ENCODE data around the gene SORBS1. TPM values are rescaled to one million over a fixed set of nuclear protein-coding genes. Genes with fewer than 3 reads are reported as not detected.
A peak's percentile ranks its signal among the peaks of the same experiment; 100 is the strongest.

SORBS1 gene
- total RNA-seq, 2 experiments from 2014 or later: 0.58 to 0.90 TPM

GRCh38 chr10:95560278-95561176 is 644 bp downstream of the SORBS1 start:
- DNase-seq: peak; percentile 53
- ChIA-PET POLR2A (no interaction called here), CTCF (interaction anchor here (0.9 to 1.7 kb wide), 2 partner anchors 130 to 133 kb away, joined by 3 to 5 read pairs; partner anchors contain the start of gene TCTN3)
- peak overlapping the region; percentile 96 for H3K4me3 Mint-ChIP-seq
- peak overlapping the region; percentile 65 for H3K27ac Mint-ChIP-seq
- no peaks in the 10 kb centered on the region for H3K36me3 Mint-ChIP-seq (ENCODE audit: low read depth)
- peaks cover 17% of the 10 kb centered on the region for H3K4me1 Mint-ChIP-seq
- H3K27me3 Mint-ChIP-seq: peaks cover 31% of the 10 kb centered on the region
- no peaks in the 10 kb centered on the region for H3K9me3 Mint-ChIP-seq

- POLR2A ChIA-PET: no interaction called here
Observed at GRCh38 chr10:95559896-95560277, 1.3 kb downstream of the SORBS1 start.

GRCh38 chr10:95559471-95559870 is 1.7 kb downstream of the SORBS1 start:
- no peak overlapping the region for H3K27ac Mint-ChIP-seq
- POLR2A ChIA-PET: no interaction called here
- DNase-seq: no peak
- CTCF ChIA-PET: no interaction called here
- H3K4me1 Mint-ChIP-seq: peaks cover 17% of the 10 kb centered on the region
- H3K4me3 Mint-ChIP-seq: peak overlapping the region; percentile 57
- peaks cover 31% of the 10 kb centered on the region for H3K27me3 Mint-ChIP-seq
- no peaks in the 10 kb centered on the region for H3K36me3 Mint-ChIP-seq (ENCODE audit: low read depth)
- H3K9me3 Mint-ChIP-seq: no peaks in the 10 kb centered on the region

More at GRCh38 chr10:95559896-95560277, 1.3 kb downstream of the SORBS1 start:
- Mint-ChIP-seq H3K27me3 (peaks cover 31% of the 10 kb centered on the region), H3K4me3 (peak overlapping the region; percentile 96), H3K9me3 (no peaks in the 10 kb centered on the region), H3K4me1 (peaks cover 17% of the 10 kb centered on the region), H3K36me3 (ENCODE audit: low read depth) (no peaks in the 10 kb centered on the region), H3K27ac (no peak overlapping the region)
- no peak for DNase-seq
- CTCF ChIA-PET: no interaction called here

GRCh38 chr10:95558593-95559320 is 2.4 kb downstream of the SORBS1 start:
- CTCF ChIA-PET: no interaction called here
- H3K4me1 Mint-ChIP-seq: peaks cover 17% of the 10 kb centered on the region
- POLR2A ChIA-PET: no interaction called here
- H3K36me3 Mint-ChIP-seq (ENCODE audit: low read depth): no peaks in the 10 kb centered on the region
- H3K27ac Mint-ChIP-seq: no peak overlapping the region
- no peaks in the 10 kb centered on the region for H3K9me3 Mint-ChIP-seq
- H3K27me3 Mint-ChIP-seq: peaks cover 31% of the 10 kb centered on the region
- H3K4me3 Mint-ChIP-seq: no peak overlapping the region
- DNase-seq: no peak

GRCh38 chr10:95556994-95557767 is 4.0 kb downstream of the SORBS1 start:
- no peak for DNase-seq
- ChIA-PET POLR2A (no interaction called here), CTCF (interaction anchor here (0.6 to 1.1 kb wide), 2 partner anchors 28 to 127 kb away, joined by 3 read pairs; no protein-coding TSS in a partner anchor)
- Mint-ChIP-seq H3K4me3 (no peak overlapping the region), H3K9me3 (no peaks in the 10 kb centered on the region), H3K4me1 (peaks cover 17% of the 10 kb centered on the region), H3K27me3 (peaks cover 28% of the 10 kb centered on the region), H3K27ac (no peak overlapping the region), H3K36me3 (ENCODE audit: low read depth) (no peaks in the 10 kb centered on the region)

GRCh38 chr10:95553674-95554073 is 7.5 kb downstream of the SORBS1 start:
- CTCF ChIA-PET: no interaction called here
- no peaks in the 10 kb centered on the region for H3K36me3 Mint-ChIP-seq (ENCODE audit: low read depth)
- H3K9me3 Mint-ChIP-seq: no peaks in the 10 kb centered on the region
- peaks cover 17% of the 10 kb centered on the region for H3K27me3 Mint-ChIP-seq
- no peak overlapping the region for H3K4me3 Mint-ChIP-seq
- POLR2A ChIA-PET: no interaction called here
- no peak for DNase-seq
- no peak overlapping the region for H3K27ac Mint-ChIP-seq
- no peaks in the 10 kb centered on the region for H3K4me1 Mint-ChIP-seq

GRCh38 chr10:95552679-95553342 is 8.4 kb downstream of the SORBS1 start:
- Mint-ChIP-seq H3K4me3 (no peak overlapping the region), H3K9me3 (no peaks in the 10 kb centered on the region), H3K4me1 (no peaks in the 10 kb centered on the region), H3K36me3 (ENCODE audit: low read depth) (no peaks in the 10 kb centered on the region), H3K27ac (no peak overlapping the region), H3K27me3 (peaks cover 10% of the 10 kb centered on the region)
- CTCF ChIA-PET: interaction anchor here (1.4 kb wide), 1 partner anchor 10 kb away, joined by 4 read pairs; no protein-coding TSS in a partner anchor
- no peak for DNase-seq
- POLR2A ChIA-PET: no interaction called here

- Mint-ChIP-seq H3K9me3 (no peaks in the 10 kb centered on the region), H3K27ac (no peak overlapping the region), H3K4me3 (no peak overlapping the region), H3K27me3 (peaks cover 7% of the 10 kb centered on the region), H3K4me1 (no peaks in the 10 kb centered on the region), H3K36me3 (ENCODE audit: low read depth) (no peaks in the 10 kb centered on the region)
- no peak for DNase-seq
- CTCF ChIA-PET: no interaction called here
- POLR2A ChIA-PET: no interaction called here
Observed at GRCh38 chr10:95550073-95550672, 11.0 kb downstream of the SORBS1 start.

GRCh38 chr10:95547791-95548435 is 13.3 kb downstream of the SORBS1 start:
- Mint-ChIP-seq H3K36me3 (ENCODE audit: low read depth) (no peaks in the 10 kb centered on the region), H3K4me1 (no peaks in the 10 kb centered on the region), H3K27ac (no peak overlapping the region), H3K27me3 (peaks cover 7% of the 10 kb centered on the region), H3K9me3 (no peaks in the 10 kb centered on the region), H3K4me3 (no peak overlapping the region)
- POLR2A ChIA-PET: no interaction called here
- CTCF ChIA-PET: no interaction called here
- DNase-seq: no peak

- Mint-ChIP-seq H3K4me3 (no peak overlapping the region), H3K36me3 (ENCODE audit: low read depth) (no peaks in the 10 kb centered on the region), H3K9me3 (no peaks in the 10 kb centered on the region), H3K4me1 (no peaks in the 10 kb centered on the region), H3K27me3 (peaks cover 7% of the 10 kb centered on the region), H3K27ac (no peak overlapping the region)
- POLR2A ChIA-PET: no interaction called here
- CTCF ChIA-PET: no interaction called here
- DNase-seq: no peak
Observed at GRCh38 chr10:95547197-95547596, 14.0 kb downstream of the SORBS1 start.

- Mint-ChIP-seq H3K27me3 (peaks cover 7% of the 10 kb centered on the region), H3K4me3 (no peak overlapping the region), H3K36me3 (ENCODE audit: low read depth) (no peaks in the 10 kb centered on the region), H3K4me1 (no peaks in the 10 kb centered on the region), H3K9me3 (no peaks in the 10 kb centered on the region), H3K27ac (no peak overlapping the region)
- CTCF ChIA-PET: no interaction called here
- POLR2A ChIA-PET: no interaction called here
- DNase-seq: no peak
Observed at GRCh38 chr10:95545981-95546380, 15.2 kb downstream of the SORBS1 start.

- H3K36me3 Mint-ChIP-seq (ENCODE audit: low read depth): no peaks in the 10 kb centered on the region
- CTCF ChIA-PET: no interaction called here
- no peaks in the 10 kb centered on the region for H3K9me3 Mint-ChIP-seq
- POLR2A ChIA-PET: no interaction called here
- no peak overlapping the region for H3K27ac Mint-ChIP-seq
- peaks cover 3% of the 10 kb centered on the region for H3K27me3 Mint-ChIP-seq
- DNase-seq: no peak
- no peaks in the 10 kb centered on the region for H3K4me1 Mint-ChIP-seq
- H3K4me3 Mint-ChIP-seq: no peak overlapping the region
Observed at GRCh38 chr10:95544783-95545500, 16.2 kb downstream of the SORBS1 start.

All from activated CD4-positive, alpha-beta memory T cell treated with anti-CD3 and anti-CD28 coated beads, Interleukin-2, amount 10 ng/mL, durations not matched to agents 7 days and 5 days (primary cell).